ENCODE results near the gene USP17L12.
"Not testable (repeated sequence)": the region's sequence is repeated elsewhere in the genome, so short reads cannot be mapped to it uniquely, and the experiment has no call there.

The USP17L12 gene

DNA sequence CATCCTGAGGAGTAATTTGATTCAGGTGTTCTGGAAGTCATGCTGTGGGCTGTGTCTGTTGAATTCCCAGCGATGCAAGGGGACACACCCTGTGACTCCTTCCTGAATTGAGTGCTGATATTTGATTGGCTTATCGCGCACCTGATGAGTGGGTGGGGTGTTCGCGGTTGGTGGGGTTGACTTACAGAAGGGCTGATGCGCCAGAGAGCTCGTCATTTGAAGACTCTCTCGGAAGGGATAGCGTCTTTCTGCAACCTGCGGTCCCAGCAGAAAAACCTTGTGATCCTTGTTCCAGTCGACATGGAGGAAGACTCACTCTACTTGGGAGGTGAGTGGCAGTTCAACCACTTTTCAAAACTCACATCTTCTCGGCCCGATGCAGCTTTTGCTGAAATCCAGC is 33.1 kb downstream of the USP17L12 start, which contains the start of gene USP17L19:
USP17L19 (plus strand) TSS at position 301 of the 400 bp plus-strand sequence; CDS start at position 301, 0 bp downstream.
- not testable (repeated sequence) for H3K4me1 ChIP-seq (ENCODE audit: control insufficient read depth in 5 of 5, insufficient read depth in 5 of 5, low read length in 5 of 5); H3K9me3 ChIP-seq (ENCODE audit: control insufficient read depth in 5 of 5, low read length in 5 of 5); H3K27me3 ChIP-seq (ENCODE audit: control insufficient read depth in 5 of 5, insufficient read depth in 4 of 5, low read length in 5 of 5); H3K9ac ChIP-seq (ENCODE audit: low read length in 5 of 5); H3K27ac ChIP-seq (ENCODE audit: low read depth, low read length); H3K4me3 ChIP-seq (ENCODE audit: low read depth in 1 of 5, low read length in 5 of 5); H3K36me3 ChIP-seq (ENCODE audit: control insufficient read depth in 5 of 5, insufficient read depth in 5 of 5, low read length in 5 of 5)

DNA sequence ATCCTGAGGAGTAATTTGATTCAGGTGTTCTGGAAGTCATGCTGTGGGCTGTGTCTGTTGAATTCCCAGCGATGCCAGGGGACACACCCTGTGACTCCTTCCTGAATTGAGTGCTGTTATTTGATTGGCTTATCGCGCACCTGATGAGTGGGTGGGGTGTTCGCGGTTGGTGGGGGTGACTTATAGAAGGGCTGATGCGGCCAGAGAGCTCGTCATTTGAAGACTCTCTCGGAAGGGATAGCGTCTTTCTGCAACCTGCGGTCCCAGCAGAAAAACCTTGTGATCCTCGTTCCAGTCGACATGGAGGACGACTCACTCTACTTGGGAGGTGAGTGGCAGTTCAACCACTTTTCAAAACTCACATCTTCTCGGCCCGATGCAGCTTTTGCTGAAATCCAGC is 37.9 kb downstream of the USP17L12 start, which contains the start of gene USP17L20:
USP17L20 (plus strand) TSS at position 301 of the 400 bp plus-strand sequence; CDS start at position 301, 0 bp downstream.
- H3K9me3 ChIP-seq (ENCODE audit: control insufficient read depth in 5 of 5, low read length in 5 of 5); H3K4me1 ChIP-seq (ENCODE audit: control insufficient read depth in 5 of 5, insufficient read depth in 5 of 5, low read length in 5 of 5); H3K9ac ChIP-seq (ENCODE audit: low read length in 5 of 5); H3K27me3 ChIP-seq (ENCODE audit: control insufficient read depth in 5 of 5, insufficient read depth in 4 of 5, low read length in 5 of 5); H3K27ac ChIP-seq (ENCODE audit: low read depth, low read length); H3K36me3 ChIP-seq (ENCODE audit: control insufficient read depth in 5 of 5, insufficient read depth in 5 of 5, low read length in 5 of 5); H3K4me3 ChIP-seq (ENCODE audit: low read depth in 1 of 5, low read length in 5 of 5): not testable (repeated sequence)

DNA sequence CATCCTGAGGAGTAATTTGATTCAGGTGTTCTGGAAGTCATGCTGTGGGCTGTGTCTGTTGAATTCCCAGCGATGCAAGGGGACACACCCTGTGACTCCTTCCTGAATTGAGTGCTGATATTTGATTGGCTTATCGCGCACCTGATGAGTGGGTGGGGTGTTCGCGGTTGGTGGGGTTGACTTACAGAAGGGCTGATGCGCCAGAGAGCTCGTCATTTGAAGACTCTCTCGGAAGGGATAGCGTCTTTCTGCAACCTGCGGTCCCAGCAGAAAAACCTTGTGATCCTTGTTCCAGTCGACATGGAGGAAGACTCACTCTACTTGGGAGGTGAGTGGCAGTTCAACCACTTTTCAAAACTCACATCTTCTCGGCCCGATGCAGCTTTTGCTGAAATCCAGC is 42.6 kb downstream of the USP17L12 start, which contains the start of gene USP17L21:
USP17L21 (plus strand) TSS at position 301 of the 400 bp plus-strand sequence; CDS start at position 301, 0 bp downstream.
- H3K4me1 ChIP-seq (ENCODE audit: control insufficient read depth in 5 of 5, insufficient read depth in 5 of 5, low read length in 5 of 5); H3K4me3 ChIP-seq (ENCODE audit: low read depth in 1 of 5, low read length in 5 of 5); H3K27ac ChIP-seq (ENCODE audit: low read depth, low read length); H3K9ac ChIP-seq (ENCODE audit: low read length in 5 of 5); H3K36me3 ChIP-seq (ENCODE audit: control insufficient read depth in 5 of 5, insufficient read depth in 5 of 5, low read length in 5 of 5); H3K27me3 ChIP-seq (ENCODE audit: control insufficient read depth in 5 of 5, insufficient read depth in 4 of 5, low read length in 5 of 5); H3K9me3 ChIP-seq (ENCODE audit: control insufficient read depth in 5 of 5, low read length in 5 of 5): not testable (repeated sequence)

- H3K27me3 ChIP-seq (ENCODE audit: control insufficient read depth in 5 of 5, insufficient read depth in 4 of 5, low read length in 5 of 5); H3K4me1 ChIP-seq (ENCODE audit: control insufficient read depth in 5 of 5, insufficient read depth in 5 of 5, low read length in 5 of 5); H3K27ac ChIP-seq (ENCODE audit: low read depth, low read length); H3K36me3 ChIP-seq (ENCODE audit: control insufficient read depth in 5 of 5, insufficient read depth in 5 of 5, low read length in 5 of 5); H3K9ac ChIP-seq (ENCODE audit: low read length in 5 of 5); H3K9me3 ChIP-seq (ENCODE audit: control insufficient read depth in 5 of 5, low read length in 5 of 5); H3K4me3 ChIP-seq (ENCODE audit: low read depth in 1 of 5, low read length in 5 of 5): not testable (repeated sequence)
Observed at GRCh38 chr4:9267319-9267718, 47.4 kb downstream of the USP17L12 start, which contains the start of gene USP17L22. Gene USP17L22, plus strand, starts transcription at chr4:9267619. Its CDS starts 0 bp downstream, at chr4:9267619.

Data from subcutaneous abdominal adipose tissue (tissue), 5 donors.